ENCODE measurements around the gene MCM6.

GRCh38 chr2:135882415-135882814, 6.2 kb upstream of the MCM6 start:
- no peak for TF ChIP-seq CTCF (IDR thresholded peaks at IDR 0.05 in 4 of 5, conservative IDR thresholded peaks at IDR 0.05 in 1 of 5)
- TF ChIP-seq POLR2A (IDR thresholded peaks at IDR 0.05) = no peak

All from gastrocnemius medialis (tissue), 4 donors.